ENCODE data around the gene WDR1. TPM values are rescaled to one million over a fixed set of nuclear protein-coding genes. Genes with fewer than 3 reads are reported as not detected.

WDR1 gene
- total and polyA plus RNA-seq, 2 experiments from 2014 or later: 413 to 487 TPM

GRCh38 chr4:10050721-10051120, 65.9 kb downstream of the WDR1 start:
- H3K27ac ChIP-seq: no peak overlapping the region
- H3K79me2 ChIP-seq (ENCODE audit: insufficient read depth): no peaks in the 10 kb centered on the region
- H2AFZ ChIP-seq: no peak overlapping the region
- H3K4me3 ChIP-seq: no peak overlapping the region
- no peak overlapping the region for H3K4me2 ChIP-seq (ENCODE audit: unreplicated experiment)
- H3K4me1 ChIP-seq (ENCODE audit: insufficient read depth): peaks cover 9% of the 10 kb centered on the region
- H3F3A ChIP-seq (ENCODE audit: insufficient read depth): peaks cover 12% of the 10 kb centered on the region; the same call in 1 of the 2 replicates
- H3K9me3 ChIP-seq (ENCODE audit: low read depth): no peaks in the 10 kb centered on the region
- H4K20me1 ChIP-seq (ENCODE audit: insufficient read depth): no peaks in the 10 kb centered on the region
- WGBS, 2 experiments (ENCODE audit: low coverage in 1 of 2, low lambda C conversion rate in 2 of 2, missing lambda C conversion rate in 2 of 2): 86 to 89% methylated on average over 5 of the region's 5 CpGs
- no peaks in the 10 kb centered on the region for H3K9me2 ChIP-seq (ENCODE audit: insufficient read depth)
- H3K9ac ChIP-seq: no peak overlapping the region
- no peak for DNase-seq
- H3K36me3 ChIP-seq (ENCODE audit: low read depth): no peaks in the 10 kb centered on the region
- no peak for TF ChIP-seq EZH2phosphoT487 (IDR thresholded peaks at IDR 0.05; ENCODE audit: insufficient read depth, low read depth)
- no peak for TF ChIP-seq EZH2 (IDR thresholded peaks at IDR 0.05; ENCODE audit: insufficient read depth, poor library complexity, severe bottlenecking)
- in situ Hi-C loops (cut with MboI): no loop called here
- no peaks in the 10 kb centered on the region for H3K27me3 ChIP-seq (replicated peaks; ENCODE audit: insufficient read depth)

DNA sequence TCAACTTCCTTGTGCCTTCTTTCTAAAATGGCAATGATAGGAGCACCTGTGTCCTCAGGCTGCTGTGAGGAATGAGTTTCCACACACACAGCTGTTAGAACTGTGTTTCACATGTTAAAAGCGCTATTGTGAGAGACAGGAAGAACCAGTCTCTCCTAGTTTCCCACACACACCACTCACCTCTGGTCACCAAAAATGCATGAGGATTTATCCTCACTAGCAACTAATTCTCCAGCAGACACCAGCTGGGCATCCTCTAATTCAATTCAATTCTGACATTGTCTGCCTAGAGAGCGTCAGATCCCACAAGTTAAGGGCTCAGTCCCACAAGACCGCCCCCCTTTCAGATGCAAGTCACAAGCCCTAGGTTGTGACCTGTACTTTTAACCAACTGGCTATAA, 66.3 kb downstream of the WDR1 start:
- no peaks in the 10 kb centered on the region for H3K9me3 ChIP-seq (ENCODE audit: low read depth)
- no peaks in the 10 kb centered on the region for H3K36me3 ChIP-seq (ENCODE audit: low read depth)
- 92 to 97% methylated on average over 3 of the region's 3 CpGs for WGBS, 2 experiments (ENCODE audit: low coverage in 1 of 2, low lambda C conversion rate in 2 of 2, missing lambda C conversion rate in 2 of 2)

DNA sequence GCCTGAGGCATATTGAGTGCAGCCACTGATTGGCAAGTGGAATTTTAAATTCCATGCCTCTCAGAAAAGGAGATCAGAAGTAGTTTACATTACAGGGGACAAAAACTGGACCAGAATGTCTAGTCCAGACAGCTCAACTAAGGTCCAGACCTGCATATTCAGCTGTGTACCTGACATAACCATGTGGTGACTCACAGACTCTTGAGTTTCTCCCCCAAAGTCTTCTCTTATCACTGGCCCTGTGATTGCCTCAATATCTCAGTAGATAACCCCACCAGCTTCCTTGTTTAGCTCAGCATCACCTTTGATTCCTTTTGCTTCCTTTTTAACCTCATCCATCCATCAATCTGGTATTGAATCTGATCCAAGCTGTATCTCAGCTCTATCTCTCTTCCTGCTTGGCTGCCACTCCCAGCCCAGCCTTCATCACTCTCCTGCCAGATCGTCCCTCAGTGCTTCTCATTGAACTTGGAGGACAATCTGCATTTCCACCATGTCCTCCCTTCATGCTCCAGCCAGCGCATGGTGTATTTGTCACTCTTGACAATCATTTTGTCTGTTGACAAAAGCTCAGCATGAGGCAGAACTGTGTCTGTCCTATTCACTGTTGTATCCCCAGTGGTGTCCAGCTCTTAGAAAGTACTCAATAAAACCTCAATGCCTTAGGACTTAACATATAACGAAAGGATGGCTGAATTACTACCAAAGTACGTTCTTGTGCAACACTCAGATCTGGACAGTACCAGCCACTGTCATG, 67.5 kb downstream of the WDR1 start:
- H2AFZ ChIP-seq: no peak overlapping the region
- no peak overlapping the region for H3K9ac ChIP-seq
- TF ChIP-seq EZH2 (IDR thresholded peaks at IDR 0.05; ENCODE audit: insufficient read depth, poor library complexity, severe bottlenecking) (no peak), EZH2phosphoT487 (IDR thresholded peaks at IDR 0.05; ENCODE audit: insufficient read depth, low read depth) (no peak)
- H3K27ac ChIP-seq: no peak overlapping the region
- no peaks in the 10 kb centered on the region for H3K79me2 ChIP-seq (ENCODE audit: insufficient read depth)
- peaks cover 15% of the 10 kb centered on the region for H3K4me1 ChIP-seq (ENCODE audit: insufficient read depth)
- H3K36me3 ChIP-seq (ENCODE audit: low read depth): no peaks in the 10 kb centered on the region
- H3K4me2 ChIP-seq (ENCODE audit: unreplicated experiment): no peak overlapping the region
- no peak overlapping the region for H3K4me3 ChIP-seq
- no peaks in the 10 kb centered on the region for H4K20me1 ChIP-seq (ENCODE audit: insufficient read depth)
- WGBS, 2 experiments (ENCODE audit: low coverage in 1 of 2, low lambda C conversion rate in 2 of 2, missing lambda C conversion rate in 2 of 2): 78 to 80% methylated on average over 4 of the region's 4 CpGs
- no peaks in the 10 kb centered on the region for H3K27me3 ChIP-seq (replicated peaks; ENCODE audit: insufficient read depth)
- H3K9me2 ChIP-seq (ENCODE audit: insufficient read depth): no peaks in the 10 kb centered on the region
- DNase-seq: no peak
- no peaks in the 10 kb centered on the region for H3K9me3 ChIP-seq (ENCODE audit: low read depth)
- in situ Hi-C loops (cut with MboI): no loop called here
- peaks cover 20% of the 10 kb centered on the region for H3F3A ChIP-seq (ENCODE audit: insufficient read depth)

More for the DNA sequence above, 66.3 kb downstream of the WDR1 start:
- in situ Hi-C loops (cut with MboI): no loop called here
- H3K4me2 ChIP-seq (ENCODE audit: unreplicated experiment): no peak overlapping the region
- H2AFZ ChIP-seq: no peak overlapping the region
- no peaks in the 10 kb centered on the region for H4K20me1 ChIP-seq (ENCODE audit: insufficient read depth)
- peaks cover 16% of the 10 kb centered on the region; the same call in 1 of the 2 replicates for H3F3A ChIP-seq (ENCODE audit: insufficient read depth)
- no peak for DNase-seq
- H3K27ac ChIP-seq: no peak overlapping the region
- H3K79me2 ChIP-seq (ENCODE audit: insufficient read depth): no peaks in the 10 kb centered on the region
- no peak overlapping the region for H3K4me3 ChIP-seq
- no peak overlapping the region for H3K9ac ChIP-seq
- no peaks in the 10 kb centered on the region for H3K9me2 ChIP-seq (ENCODE audit: insufficient read depth)
- no peaks in the 10 kb centered on the region for H3K27me3 ChIP-seq (replicated peaks; ENCODE audit: insufficient read depth)
- peaks cover 13% of the 10 kb centered on the region for H3K4me1 ChIP-seq (ENCODE audit: insufficient read depth)
- no peak for TF ChIP-seq EZH2 (IDR thresholded peaks at IDR 0.05; ENCODE audit: insufficient read depth, poor library complexity, severe bottlenecking)
- no peak for TF ChIP-seq EZH2phosphoT487 (IDR thresholded peaks at IDR 0.05; ENCODE audit: insufficient read depth, low read depth)

DNA sequence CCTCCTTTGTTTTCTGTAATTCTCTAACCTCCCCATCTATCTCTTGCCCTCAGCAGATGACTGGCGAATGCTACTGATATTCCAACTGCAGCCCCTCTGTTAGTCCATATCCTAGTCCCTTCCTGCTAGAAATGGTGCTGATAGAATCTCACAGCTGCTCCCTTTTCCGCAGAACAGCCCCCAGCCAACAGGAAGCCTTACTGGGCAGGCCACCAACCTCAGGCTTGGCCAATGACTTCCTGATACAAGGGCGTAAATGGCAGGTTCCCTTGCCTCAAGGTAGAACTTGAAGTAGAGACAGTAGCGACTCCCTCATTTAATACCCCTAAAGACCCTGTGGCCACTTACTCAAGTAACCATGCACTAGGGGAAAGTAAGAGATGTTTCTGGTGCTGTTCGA, 68.6 kb downstream of the WDR1 start:
- no peak overlapping the region for H3K27ac ChIP-seq
- H3K27me3 ChIP-seq (replicated peaks; ENCODE audit: insufficient read depth): 0 out of 2 replicates have a peak, but pooled peaks cover 3% of the 10 kb centered on the region
- 98 to 99% methylated on average over 5 of the region's 5 CpGs for WGBS, 2 experiments (ENCODE audit: low coverage in 1 of 2, low lambda C conversion rate in 2 of 2, missing lambda C conversion rate in 2 of 2)
- H3K36me3 ChIP-seq (ENCODE audit: low read depth): no peaks in the 10 kb centered on the region
- no peak overlapping the region for H3K9ac ChIP-seq
- no peak for DNase-seq
- no peak for TF ChIP-seq EZH2 (IDR thresholded peaks at IDR 0.05; ENCODE audit: insufficient read depth, poor library complexity, severe bottlenecking)
- TF ChIP-seq EZH2phosphoT487 (IDR thresholded peaks at IDR 0.05; ENCODE audit: insufficient read depth, low read depth): no peak
- no peak overlapping the region for H3K4me2 ChIP-seq (ENCODE audit: unreplicated experiment)
- peaks cover 15% of the 10 kb centered on the region for H3K4me1 ChIP-seq (ENCODE audit: insufficient read depth)
- no peak overlapping the region for H3K4me3 ChIP-seq
- no peaks in the 10 kb centered on the region for H4K20me1 ChIP-seq (ENCODE audit: insufficient read depth)
- H3K79me2 ChIP-seq (ENCODE audit: insufficient read depth): no peaks in the 10 kb centered on the region
- no peaks in the 10 kb centered on the region for H3K9me3 ChIP-seq (ENCODE audit: low read depth)
- in situ Hi-C loops (cut with MboI): no loop called here
- no peaks in the 10 kb centered on the region for H3K9me2 ChIP-seq (ENCODE audit: insufficient read depth)
- peaks cover 21% of the 10 kb centered on the region for H3F3A ChIP-seq (ENCODE audit: insufficient read depth)
- H2AFZ ChIP-seq: no peak overlapping the region

All from GM23248 (cell line).